Endothelial cell of umbilical vein (primary cell): Measurements from ENCODE around the gene SHMT1. TPM values are rescaled to one million over a fixed set of nuclear protein-coding genes. Genes with fewer than 3 reads are reported as not detected.
"Not testable (repeated sequence)": the region's sequence is repeated elsewhere in the genome, so short reads cannot be mapped to it uniquely, and the experiment has no call there.

Experiments used
- BruUV-seq: library from RNA; stranded (reverse); fragments of 400-500 nt; replicated peaks from 2 replicates; lab custom pipeline; 2021; lab: Mats Ljungman, UMichigan
- CTCF ChIA-PET: fragments of 300-600, 350-600 bp; sonication (Branson Sonifier 250); formaldehyde crosslinking; loops from one replicate; lab custom pipeline; 2021; ENCODE audit warnings: antibody characterized with exemption, inconsistent platforms; lab: Charles Lee
- POLR2A ChIA-PET: fragments of 300-600, 350-600 bp; sonication (Branson Sonifier 250); formaldehyde crosslinking; loops from one replicate; lab custom pipeline; 2021; ENCODE audit warnings: antibody characterized with exemption, inconsistent platforms; lab: Charles Lee
- DNase-seq: peaks from one replicate; pipeline ENCODE4 v3.0.0-alpha.2; 2011; ENCODE audit warnings: low read depth, low spot score
- FAIRE-seq: peaks from 2 replicates; lab custom pipeline; 2011; peaks lifted over from hg19 to GRCh38; lab: Jason Lieb, UNC
- H2AFZ ChIP-seq: 2 replicates; pipeline ENCODE4 v1.6.0; 2012; ENCODE audit warnings: low read depth, low read length, control low read depth, inconsistent platforms
- H3K27ac ChIP-seq: 2 replicates; pipeline ENCODE4 v1.5.1; 2011; ENCODE audit warnings: low read depth, mild to moderate bottlenecking, control low read depth, low read length, moderate library complexity; ENCODE audit not compliant: insufficient read depth
- H3K27me3 ChIP-seq, 2 experiments: 2 replicates each; pipeline versions ENCODE4 v1.6.0 to v1.6.1; 2011; ENCODE audit warnings: low read length in 2 of 2, mixed read lengths in 1 of 2; ENCODE audit not compliant: control insufficient read depth in 2 of 2, insufficient read depth in 2 of 2
- H3K36me3 ChIP-seq, 2 experiments: 2 replicates in 1 of 2; 3 replicates in 1 of 2; pipeline ENCODE4 v1.5.1; 2011; ENCODE audit warnings: low read length in 2 of 2, mild to moderate bottlenecking in 1 of 2, moderate library complexity in 1 of 2; ENCODE audit not compliant: control insufficient read depth in 2 of 2, insufficient read depth in 2 of 2; ENCODE audit errors: extremely low read depth in 1 of 2
- H3K4me1 ChIP-seq: 3 replicates; pipeline ENCODE4 v1.5.1; 2011; ENCODE audit warnings: mild to moderate bottlenecking, low read length; ENCODE audit not compliant: control insufficient read depth, insufficient read depth; ENCODE audit errors: extremely low read depth
- H3K4me2 ChIP-seq: 2 replicates; pipeline ENCODE4 v1.6.1; 2011; ENCODE audit warnings: low read length, control low read depth, mixed read lengths; ENCODE audit not compliant: insufficient read depth
- H3K4me3 ChIP-seq, 3 experiments: fragments of 200-600 bp in 1 of 3; sonication (generic), shearing (Covaris generic) in 1 of 3; replicated peaks in 1 of 3; 2 replicates each; pipeline ENCODE4 v1.5.1; 2011 to 2016; ENCODE audit warnings: control low read depth in 3 of 3, low read length in 3 of 3, mild to moderate bottlenecking in 2 of 3, inconsistent platforms in 1 of 3, low read depth in 1 of 3, moderate library complexity in 1 of 3; ENCODE audit not compliant: insufficient read depth in 1 of 3
- H3K79me2 ChIP-seq: 2 replicates; pipeline ENCODE4 v1.6.0; 2012; ENCODE audit warnings: low read length, inconsistent platforms; ENCODE audit not compliant: control insufficient read depth, insufficient read depth
- H3K9ac ChIP-seq: replicated peaks from 2 replicates; pipeline ENCODE3; 2011; ENCODE audit warnings: low read length, control low read depth; ENCODE audit not compliant: insufficient read depth; ENCODE audit errors: extremely low read depth
- H3K9me1 ChIP-seq: replicated peaks from 3 replicates; pipeline ENCODE4 v1.6.0; 2011; ENCODE audit warnings: mild to moderate bottlenecking, low read length; ENCODE audit not compliant: control insufficient read depth, insufficient read depth; ENCODE audit errors: extremely low read depth
- H3K9me3 ChIP-seq: replicated peaks from 2 replicates; pipeline ENCODE4 v1.5.1; 2012; ENCODE audit warnings: low read length, inconsistent platforms; ENCODE audit not compliant: control insufficient read depth, insufficient read depth
- H4K20me1 ChIP-seq: replicated peaks from 2 replicates; pipeline ENCODE3; 2011; ENCODE audit warnings: mild to moderate bottlenecking, low read length; ENCODE audit not compliant: control insufficient read depth, insufficient read depth; ENCODE audit errors: extremely low read depth
- dilution Hi-C: fragments of 300-500 bp; cut with MboI; formaldehyde crosslinking; loops from one replicate; pipeline ENCODE4 v1.15.0; 2019; ENCODE audit warnings: low sequenced_read_pairs; ENCODE audit not compliant: extremely low pct_ligation_motif_present
- intact Hi-C: fragments of 100-400 bp; cut with micrococcal nuclease; formaldehyde crosslinking; loops from one replicate; pipeline ENCODE4 v1.10.0; 2022
- polyA plus RNA-seq, 4 experiments: library from polyadenylated mRNA; depleted of rRNA in 3 of 4; stranded (reverse) in 3 of 4; unstranded in 1 of 4; fragments of >200 nt; gene quantifications; 2 replicates each; pipeline versions ENCODE4 v1.2.1 to v1.2.3, GENCODE V29; 2011 to 2012; ENCODE audit warnings: missing spikeins in 1 of 4
- total RNA-seq: library from RNA; stranded (reverse); gene quantifications from 2 replicates; pipeline ENCODE4 v1.2.3, GENCODE V29; 2021
- TF ChIP-seq, protein P1 (sequence below), 2 donors: IDR thresholded peaks; 1 replicate in 1 of 2; 2 replicates in 1 of 2; pipeline ENCODE4 v1.5.1; 2011; ENCODE audit warnings: low read length in 2 of 2, mild to moderate bottlenecking in 2 of 2, moderate library complexity in 2 of 2, control low read depth in 1 of 2, inconsistent platforms in 1 of 2, low read depth in 1 of 2; ENCODE audit not compliant: insufficient read depth in 1 of 2; ENCODE audit errors: extremely low read depth in 1 of 2

The SHMT1 gene
- total and polyA plus RNA-seq, 2 donors (not counting 3 experiments of a cell fraction or from before 2014, with no cell fraction given), result 18.9 to 27.6 TPM

- dilution Hi-C loops (no loop called here), intact Hi-C loops (no loop called here)
- H4K20me1 ChIP-seq, result no peaks in the 10 kb centered on the region
- no peaks in the 10 kb centered on the region for H3K79me2 ChIP-seq
- no peak overlapping the region for H3K4me2 ChIP-seq
- CTCF ChIA-PET, result no interaction called here
- H3K27ac ChIP-seq, result no peak overlapping the region
- BruUV-seq, result no TSS peak
- H3K9me1 ChIP-seq, result no peaks in the 10 kb centered on the region
- H3K9me3 ChIP-seq, result no peaks in the 10 kb centered on the region
- no peaks in the 10 kb centered on the region for H3K4me1 ChIP-seq
- FAIRE-seq (no peak), DNase-seq (no peak)
- H2AFZ ChIP-seq, result no peak overlapping the region
- TF ChIP-seq, protein P1, sequence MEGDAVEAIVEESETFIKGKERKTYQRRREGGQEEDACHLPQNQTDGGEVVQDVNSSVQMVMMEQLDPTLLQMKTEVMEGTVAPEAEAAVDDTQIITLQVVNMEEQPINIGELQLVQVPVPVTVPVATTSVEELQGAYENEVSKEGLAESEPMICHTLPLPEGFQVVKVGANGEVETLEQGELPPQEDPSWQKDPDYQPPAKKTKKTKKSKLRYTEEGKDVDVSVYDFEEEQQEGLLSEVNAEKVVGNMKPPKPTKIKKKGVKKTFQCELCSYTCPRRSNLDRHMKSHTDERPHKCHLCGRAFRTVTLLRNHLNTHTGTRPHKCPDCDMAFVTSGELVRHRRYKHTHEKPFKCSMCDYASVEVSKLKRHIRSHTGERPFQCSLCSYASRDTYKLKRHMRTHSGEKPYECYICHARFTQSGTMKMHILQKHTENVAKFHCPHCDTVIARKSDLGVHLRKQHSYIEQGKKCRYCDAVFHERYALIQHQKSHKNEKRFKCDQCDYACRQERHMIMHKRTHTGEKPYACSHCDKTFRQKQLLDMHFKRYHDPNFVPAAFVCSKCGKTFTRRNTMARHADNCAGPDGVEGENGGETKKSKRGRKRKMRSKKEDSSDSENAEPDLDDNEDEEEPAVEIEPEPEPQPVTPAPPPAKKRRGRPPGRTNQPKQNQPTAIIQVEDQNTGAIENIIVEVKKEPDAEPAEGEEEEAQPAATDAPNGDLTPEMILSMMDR (IDR thresholded peaks at IDR 0.05; ENCODE audit: extremely low read depth in 1 of 2, insufficient read depth in 1 of 2, low read depth in 1 of 2, low read length in 2 of 2), result no peak
- no peaks in the 10 kb centered on the region for H3K36me3 ChIP-seq
- H3K9ac ChIP-seq, result no peak overlapping the region
- H3K4me3 ChIP-seq, result no peak overlapping the region
- POLR2A ChIA-PET, result no interaction called here
- H3K27me3 ChIP-seq, result peaks cover 2 to 9% of the 10 kb centered on the region in 2 experiments
Measured at GRCh38 chr17:18379246-18380146, 16.1 kb upstream of the SHMT1 start.

GRCh38 chr17:18378614-18379013, 15.3 kb upstream of the SHMT1 start:
- BruUV-seq, dilution Hi-C loops, CTCF ChIA-PET, H3K79me2 ChIP-seq, H3K27ac ChIP-seq, DNase-seq, H3K9me3 ChIP-seq, H3K9me1 ChIP-seq, H3K4me1 ChIP-seq, H3K9ac ChIP-seq, H4K20me1 ChIP-seq, H3K27me3 ChIP-seq, H2AFZ ChIP-seq, POLR2A ChIA-PET, H3K36me3 ChIP-seq, FAIRE-seq, H3K4me3 ChIP-seq, intact Hi-C loops, H3K4me2 ChIP-seq: not testable (repeated sequence)
